CD4-positive, CD25-positive, alpha-beta regulatory T cell (primary cell): ENCODE data around the gene TLR4. TPM values are rescaled to one million over a fixed set of nuclear protein-coding genes. Genes with fewer than 3 reads are reported as not detected.

Experiments
- ATAC-seq, 2 donors: fragments of 150-1000 bp; cut with Tn5 transposase; one replicate each; pipeline ENCODE4 v1.10.0; 2021; ENCODE audit warnings: low read depth in 2 of 2, moderate number of reproducible peaks in 2 of 2, moderate library complexity in 1 of 2
- DNase-seq, 3 donors: peaks; one replicate each; pipeline versions ENCODE4 v3.0.0 to v3.0.0-alpha.2; 2012 to 2022; ENCODE audit warnings: mixed read lengths in 1 of 3
- H3K27ac ChIP-seq: one replicate; pipeline ENCODE4 v1.7.0; 2013; ENCODE audit warnings: mild to moderate bottlenecking, low read length; ENCODE audit not compliant: insufficient read depth, poor library complexity, severe bottlenecking
- H3K27me3 ChIP-seq: one replicate; pipeline ENCODE4 v1.7.0; 2013; ENCODE audit warnings: low read length; ENCODE audit not compliant: control insufficient read depth, insufficient read depth
- H3K36me3 ChIP-seq: one replicate; pipeline ENCODE4 v1.7.0; 2013; ENCODE audit warnings: mild to moderate bottlenecking, low read length, moderate library complexity; ENCODE audit not compliant: control insufficient read depth, insufficient read depth
- H3K4me1 ChIP-seq: 2 replicates; pipeline ENCODE4 v1.7.0; 2013; ENCODE audit warnings: mild to moderate bottlenecking, low read length; ENCODE audit not compliant: insufficient read depth, control insufficient read depth, poor library complexity, severe bottlenecking
- H3K4me3 ChIP-seq: one replicate; pipeline ENCODE4 v1.7.0; 2013; ENCODE audit warnings: low read depth, mild to moderate bottlenecking, low read length, moderate library complexity
- H3K9me3 ChIP-seq, 2 experiments: 1 replicate in 1 of 2; 2 replicates in 1 of 2; pipeline ENCODE4 v1.7.0; 2013; ENCODE audit warnings: low read length in 2 of 2, mild to moderate bottlenecking in 1 of 2, moderate library complexity in 1 of 2; ENCODE audit not compliant: control insufficient read depth in 2 of 2
- H3K27ac Mint-ChIP-seq, 3 donors: one replicate each; pipeline ENCODE4 v1.8.0; 2020 to 2022; ENCODE audit warnings: mild to moderate bottlenecking in 3 of 3, mixed read lengths in 3 of 3, moderate library complexity in 2 of 3
- H3K27me3 Mint-ChIP-seq: one replicate; pipeline ENCODE4 v1.8.0; 2022; ENCODE audit warnings: mild to moderate bottlenecking, mixed read lengths
- H3K36me3 Mint-ChIP-seq: one replicate; pipeline ENCODE4 v1.8.0; 2020; ENCODE audit warnings: mixed read lengths
- H3K4me1 Mint-ChIP-seq, 4 donors: one replicate each; pipeline ENCODE4 v1.8.0; 2020 to 2022; ENCODE audit warnings: mixed read lengths in 4 of 4, mild to moderate bottlenecking in 1 of 4
- H3K4me3 Mint-ChIP-seq, 4 donors: one replicate each; pipeline ENCODE4 v1.8.0; 2020 to 2022; ENCODE audit warnings: mild to moderate bottlenecking in 4 of 4, mixed read lengths in 4 of 4, moderate library complexity in 3 of 4
- H3K9me3 Mint-ChIP-seq, 7 donors: one replicate each; pipeline ENCODE4 v1.8.0; 2020 to 2022; ENCODE audit warnings: mixed read lengths in 7 of 7, mild to moderate bottlenecking in 3 of 7, moderate library complexity in 2 of 7
- polyA plus RNA-seq, 4 donors: library from polyadenylated mRNA; unstranded; fragments of 300-500 nt; fragmentation: Illumina TruSeq; gene quantifications; one replicate each; pipeline ENCODE4 v1.2.3, GENCODE V29; 2021
- total RNA-seq: library from RNA; stranded (reverse); gene quantifications from one replicate; pipeline ENCODE4 v1.2.3, GENCODE V29; 2022

TLR4 gene
- total and polyA plus RNA-seq, 5 donors from 2014 or later, result 0.07 to 0.13 TPM; not detected in 3

DNA sequence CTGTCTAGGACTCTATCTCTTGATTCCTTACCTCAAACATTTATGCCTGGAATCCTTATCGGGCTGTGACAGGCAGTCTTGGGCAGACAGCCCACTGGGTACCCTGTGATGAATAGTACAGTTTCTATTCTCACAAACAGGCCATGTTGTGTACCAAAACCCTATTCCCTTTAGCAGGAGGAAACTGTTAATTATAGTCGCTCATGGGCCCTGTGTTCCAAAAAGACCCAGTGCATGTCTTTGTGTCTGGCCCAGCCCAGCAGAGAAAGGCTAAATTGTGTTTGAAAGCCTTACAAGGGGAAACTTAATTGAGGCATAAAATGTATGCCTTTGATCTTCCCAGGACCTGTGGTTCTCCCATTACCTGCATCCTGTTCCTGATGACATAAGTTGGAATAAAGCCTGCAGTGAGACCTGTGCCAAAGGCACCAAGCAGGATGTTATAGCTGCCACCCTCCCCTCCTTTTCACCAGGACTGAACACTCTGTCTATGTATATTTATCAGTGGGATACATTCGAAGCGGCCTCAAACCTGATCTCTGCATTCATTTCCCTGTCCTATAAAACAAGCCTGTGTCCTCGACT is 43.3 kb downstream of the TLR4 start:
- Histone ChIP-seq H3K27me3 (no peaks in the 10 kb centered on the region), H3K36me3 (no peaks in the 10 kb centered on the region), H3K4me1 (no peaks in the 10 kb centered on the region), H3K4me3 (no peak overlapping the region), H3K9me3 (no peaks in the 10 kb centered on the region), H3K27ac (no peak overlapping the region)
- H3K27ac Mint-ChIP-seq, result no peak overlapping the region
- peaks cover 0 to 5% (median 0%) of the 10 kb centered on the region in 7 donors for H3K9me3 Mint-ChIP-seq
- peaks cover 9% of the 10 kb centered on the region for H3K27me3 Mint-ChIP-seq
- ATAC-seq (no peak), DNase-seq (no peak)
- H3K36me3 Mint-ChIP-seq, result no peaks in the 10 kb centered on the region
- H3K4me3 Mint-ChIP-seq, result no peak overlapping the region
- no peaks in the 10 kb centered on the region for H3K4me1 Mint-ChIP-seq

- H3K9me3 Mint-ChIP-seq, result peaks cover 0 to 5% (median 2%) of the 10 kb centered on the region in 7 donors
- no peak overlapping the region for H3K27ac Mint-ChIP-seq
- ATAC-seq (no peak), DNase-seq (no peak)
- Histone ChIP-seq H3K9me3 (no peaks in the 10 kb centered on the region), H3K36me3 (no peaks in the 10 kb centered on the region), H3K4me3 (no peak overlapping the region), H3K4me1 (no peaks in the 10 kb centered on the region), H3K27me3 (no peaks in the 10 kb centered on the region), H3K27ac (no peak overlapping the region)
- no peak overlapping the region for H3K4me3 Mint-ChIP-seq
- H3K27me3 Mint-ChIP-seq, result no peaks in the 10 kb centered on the region
- no peaks in the 10 kb centered on the region for H3K36me3 Mint-ChIP-seq
- no peaks in the 10 kb centered on the region for H3K4me1 Mint-ChIP-seq
Observed at GRCh38 chr9:117750401-117750800, 46.2 kb downstream of the TLR4 start.

DNA sequence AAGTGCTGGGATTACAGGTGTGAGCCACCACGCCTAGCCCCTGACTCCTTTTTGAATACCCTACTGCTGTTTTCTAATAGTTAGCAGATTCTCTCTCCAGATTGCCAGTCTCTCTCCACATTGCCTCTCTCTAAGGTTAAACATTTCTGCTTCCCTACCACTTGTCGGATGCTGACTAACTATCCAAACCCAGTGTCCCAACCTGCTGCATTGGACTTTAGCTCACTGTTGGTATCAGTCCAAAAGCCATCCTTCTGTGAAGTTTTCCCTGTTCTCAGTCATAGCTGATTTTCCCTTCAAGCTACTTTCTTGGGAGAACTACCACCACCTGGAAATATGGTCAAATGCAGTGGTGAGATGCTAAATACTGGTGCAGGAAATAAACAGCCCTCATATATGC is 48.7 kb downstream of the TLR4 start:
- Histone ChIP-seq H3K27ac (no peak overlapping the region), H3K27me3 (no peaks in the 10 kb centered on the region), H3K4me1 (no peaks in the 10 kb centered on the region), H3K9me3 (no peaks in the 10 kb centered on the region), H3K4me3 (no peak overlapping the region), H3K36me3 (no peaks in the 10 kb centered on the region)
- H3K4me1 Mint-ChIP-seq, result no peaks in the 10 kb centered on the region
- H3K27ac Mint-ChIP-seq, result no peak overlapping the region
- H3K36me3 Mint-ChIP-seq, result no peaks in the 10 kb centered on the region
- peaks cover 0 to 4% (median 2%) of the 10 kb centered on the region in 7 donors for H3K9me3 Mint-ChIP-seq
- DNase-seq (no peak), ATAC-seq (no peak)
- no peaks in the 10 kb centered on the region for H3K27me3 Mint-ChIP-seq
- H3K4me3 Mint-ChIP-seq, result no peak overlapping the region

DNA sequence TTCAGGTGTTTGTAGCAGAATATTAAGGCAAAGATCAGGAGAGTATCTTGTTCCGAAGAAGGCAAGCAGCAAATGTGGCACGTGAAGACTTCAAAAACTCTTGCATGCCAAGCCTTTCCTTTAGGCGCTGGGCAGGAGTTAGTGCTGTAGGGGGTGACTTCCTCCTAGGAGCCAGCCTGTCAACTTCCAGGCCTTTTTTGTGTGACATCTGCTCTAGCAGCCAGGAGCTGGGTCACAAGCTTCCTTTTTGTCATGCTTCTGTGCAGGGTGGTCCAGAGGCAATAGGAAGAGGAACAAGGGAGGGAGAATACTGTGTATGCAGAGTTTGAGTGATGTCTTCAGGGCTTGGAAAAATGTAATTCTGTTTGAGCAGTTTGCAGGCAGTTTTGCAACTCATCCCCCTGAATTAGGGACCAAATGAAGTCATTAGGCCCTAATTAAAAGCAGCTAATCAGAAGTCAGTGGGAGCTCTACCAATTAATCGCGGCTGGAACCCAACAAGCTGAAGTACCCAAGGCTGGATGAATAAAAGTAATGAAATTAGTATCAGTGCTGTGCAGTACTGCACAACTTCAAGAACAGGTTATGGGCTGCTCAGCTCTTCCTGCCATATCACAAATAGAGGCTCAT is 53.5 kb downstream of the TLR4 start:
- H3K27ac ChIP-seq, result no peak overlapping the region
- Mint-ChIP-seq H3K4me3 (no peak overlapping the region), H3K9me3 (peaks cover 0 to 4% (median 0%) of the 10 kb centered on the region in 7 donors), H3K4me1 (no peaks in the 10 kb centered on the region), H3K27ac (no peak overlapping the region), H3K27me3 (peaks cover under 1% of the 10 kb centered on the region), H3K36me3 (no peaks in the 10 kb centered on the region)
- no peaks in the 10 kb centered on the region for H3K4me1 ChIP-seq
- H3K9me3 ChIP-seq, result no peaks in the 10 kb centered on the region
- ATAC-seq, result no peak
- no peak for DNase-seq
- no peaks in the 10 kb centered on the region for H3K36me3 ChIP-seq
- H3K4me3 ChIP-seq, result no peak overlapping the region
- no peaks in the 10 kb centered on the region for H3K27me3 ChIP-seq

DNA sequence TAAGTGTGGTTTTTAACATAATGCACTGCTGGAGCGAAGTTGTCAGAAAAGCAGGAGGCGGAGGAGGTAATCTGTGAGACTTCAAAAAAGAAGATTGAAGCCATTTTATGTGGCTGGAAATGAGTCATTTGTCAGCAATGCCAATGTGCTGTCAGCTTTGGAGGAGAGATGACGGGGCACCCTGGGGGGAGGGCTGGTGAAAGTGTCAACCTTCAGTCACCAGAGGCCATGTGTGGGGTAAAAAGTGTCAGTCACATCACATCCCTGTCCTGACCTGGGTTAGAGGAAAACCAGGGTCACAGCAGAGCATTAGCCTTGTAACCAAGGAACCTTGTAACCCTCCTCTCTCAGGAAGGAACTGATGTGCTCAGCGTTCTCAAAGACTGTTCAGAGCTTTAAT is 59.1 kb downstream of the TLR4 start:
- Histone ChIP-seq H3K4me1 (no peaks in the 10 kb centered on the region), H3K36me3 (no peaks in the 10 kb centered on the region), H3K27ac (no peak overlapping the region), H3K4me3 (no peak overlapping the region), H3K27me3 (no peaks in the 10 kb centered on the region), H3K9me3 (no peaks in the 10 kb centered on the region)
- Mint-ChIP-seq H3K4me3 (no peak overlapping the region), H3K9me3 (no peaks in the 10 kb centered on the region), H3K27me3 (peaks cover 4% of the 10 kb centered on the region), H3K4me1 (no peaks in the 10 kb centered on the region), H3K27ac (no peak overlapping the region), H3K36me3 (no peaks in the 10 kb centered on the region)
- DNase-seq (no peak), ATAC-seq (no peak)

DNA sequence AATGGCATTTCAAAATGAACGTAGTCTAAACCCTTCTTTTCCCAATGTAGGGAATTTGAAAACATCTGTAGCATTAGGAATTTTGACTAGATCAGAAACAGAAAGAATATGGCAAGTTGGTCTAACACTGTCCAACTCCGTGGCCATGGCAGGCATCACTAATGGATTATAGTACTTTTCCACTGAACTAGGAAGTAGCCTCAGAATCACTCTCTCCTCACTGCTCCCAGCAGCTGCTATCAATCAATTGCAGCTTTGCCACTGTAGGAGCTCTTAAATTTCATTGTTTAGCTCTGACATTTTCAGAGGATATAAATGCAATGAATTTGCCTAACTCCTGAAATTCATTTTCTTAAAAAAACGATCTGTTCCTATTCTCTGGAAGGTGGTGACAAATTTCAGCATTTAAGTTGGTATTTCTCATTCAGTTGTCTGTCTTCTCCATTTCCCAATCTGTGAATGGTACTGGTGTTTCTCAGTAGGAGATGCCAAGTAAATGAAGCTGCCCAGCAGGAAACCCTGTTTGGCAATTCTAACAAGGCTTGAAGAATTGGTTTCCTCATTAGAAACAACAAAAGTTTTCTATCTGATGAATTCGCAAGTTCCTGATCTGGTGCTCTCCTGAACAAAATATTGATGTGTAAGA is 64.7 kb downstream of the TLR4 start:
- Histone ChIP-seq H3K27me3 (no peaks in the 10 kb centered on the region), H3K4me3 (no peak overlapping the region), H3K36me3 (no peaks in the 10 kb centered on the region), H3K4me1 (no peaks in the 10 kb centered on the region), H3K9me3 (no peaks in the 10 kb centered on the region), H3K27ac (no peak overlapping the region)
- Mint-ChIP-seq H3K4me1 (no peaks in the 10 kb centered on the region), H3K36me3 (no peaks in the 10 kb centered on the region), H3K27ac (no peak overlapping the region), H3K9me3 (peaks cover 0 to 8% (median 0%) of the 10 kb centered on the region in 7 donors), H3K27me3 (peaks cover 15% of the 10 kb centered on the region), H3K4me3 (no peak overlapping the region)
- no peak for ATAC-seq
- DNase-seq, result no peak

GRCh38 chr9:117771136-117771535 is 66.9 kb downstream of the TLR4 start:
- Histone ChIP-seq H3K27me3 (no peaks in the 10 kb centered on the region), H3K4me1 (no peaks in the 10 kb centered on the region), H3K36me3 (no peaks in the 10 kb centered on the region), H3K27ac (no peak overlapping the region), H3K4me3 (no peak overlapping the region), H3K9me3 (no peaks in the 10 kb centered on the region)
- Mint-ChIP-seq H3K4me1 (no peaks in the 10 kb centered on the region), H3K27ac (no peak overlapping the region), H3K4me3 (no peak overlapping the region), H3K36me3 (no peaks in the 10 kb centered on the region), H3K27me3 (peaks cover 15% of the 10 kb centered on the region), H3K9me3 (peaks cover 0 to 14% (median 2%) of the 10 kb centered on the region in 7 donors)
- DNase-seq, result no peak
- no peak for ATAC-seq

- Histone ChIP-seq H3K27ac (no peak overlapping the region), H3K36me3 (no peaks in the 10 kb centered on the region), H3K27me3 (no peaks in the 10 kb centered on the region), H3K4me3 (no peak overlapping the region), H3K4me1 (no peaks in the 10 kb centered on the region), H3K9me3 (no peaks in the 10 kb centered on the region)
- ATAC-seq, result no peak
- no peak for DNase-seq
- H3K9me3 Mint-ChIP-seq, result peaks cover 0 to 14% (median 2%) of the 10 kb centered on the region in 7 donors
- H3K36me3 Mint-ChIP-seq, result no peaks in the 10 kb centered on the region
- H3K4me3 Mint-ChIP-seq, result no peak overlapping the region
- H3K27ac Mint-ChIP-seq, result no peak overlapping the region
- peaks cover 15% of the 10 kb centered on the region for H3K27me3 Mint-ChIP-seq
- H3K4me1 Mint-ChIP-seq, result no peaks in the 10 kb centered on the region
Observed at GRCh38 chr9:117772960-117773359, 68.8 kb downstream of the TLR4 start.
